Adrenal gland (tissue), 5 donors: ENCODE data around the gene METTL16.

Experiments
- CTCF ChIP-seq, 6 experiments: fragments of 450-650 bp in 4 of 6; fragments of 200-600 bp in 2 of 6; sonication (generic) in 1 of 6; IDR thresholded peaks; 1 replicate in 5 of 6; 2 replicates in 1 of 6; pipeline versions ENCODE4 v1.5.1 to v1.8.0; 2016 to 2021; ENCODE audit warnings: antibody characterized with exemption in 6 of 6, mild to moderate bottlenecking in 2 of 6, moderate library complexity in 1 of 6
- POLR2A ChIP-seq, 2 donors: fragments of 450-650 bp; IDR thresholded peaks; one replicate each; pipeline ENCODE4 v1.6.1; 2017; ENCODE audit warnings: antibody characterized with exemption in 2 of 2, mild to moderate bottlenecking in 2 of 2, moderate library complexity in 1 of 2
- donor health status: DM: no; HTN: no; CAD: no.

GRCh38 chr17:2366747-2367494 lies 144.8 kb downstream of the METTL16 start:
- TF ChIP-seq CTCF (IDR thresholded peaks at IDR 0.05) (peak in 1 of 6 experiments; percentile 3), POLR2A (IDR thresholded peaks at IDR 0.05) (no peak)
